GM21515 (cell line): Measurements from ENCODE around the gene SLC7A14.

Experiments used
- ATAC-seq: cut with Tn5 transposase; IDR thresholded peaks from one replicate; pipeline ENCODE4 v1.9.1; 2021; ENCODE audit not compliant: unreplicated experiment

The SLC7A14 gene

DNA sequence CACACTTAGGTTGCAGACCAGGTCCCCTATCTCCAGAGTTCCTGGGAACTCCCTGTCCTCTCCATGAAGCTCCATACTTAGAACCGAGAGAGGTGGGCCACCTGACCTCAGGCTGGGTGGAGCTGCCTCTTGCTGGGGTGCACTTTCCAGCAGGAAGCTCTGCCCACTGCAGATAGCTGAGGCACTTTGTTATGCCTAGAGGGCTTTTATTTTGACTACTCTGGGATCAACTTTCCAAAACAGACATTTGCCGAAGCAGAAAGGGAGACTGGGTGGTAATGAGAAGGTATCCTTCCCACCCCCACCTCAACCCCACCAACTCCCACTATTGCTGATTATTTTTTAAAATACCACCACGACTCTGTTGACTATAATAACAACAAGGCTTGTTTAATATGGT is 112.5 kb downstream of the SLC7A14 start:
- ATAC-seq: no peak

DNA sequence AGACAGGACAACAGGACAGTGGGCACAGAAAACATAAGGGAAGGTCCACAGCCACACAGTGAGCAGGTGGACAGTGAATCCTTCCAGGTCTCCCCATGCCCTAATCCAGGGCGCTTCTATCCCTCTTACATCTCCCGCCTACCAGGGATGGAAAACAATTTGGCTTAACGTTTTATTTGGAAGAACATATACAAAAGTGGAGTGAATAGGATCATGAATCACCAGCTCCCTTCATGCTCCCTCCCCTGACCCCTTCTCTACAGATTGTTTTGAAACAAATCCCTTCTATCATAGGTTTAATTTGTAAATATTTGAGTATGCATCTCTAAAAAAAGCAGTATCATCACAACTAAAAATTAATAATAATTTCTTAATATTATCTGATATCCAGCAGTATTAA is 114.7 kb downstream of the SLC7A14 start:
- no peak for ATAC-seq

DNA sequence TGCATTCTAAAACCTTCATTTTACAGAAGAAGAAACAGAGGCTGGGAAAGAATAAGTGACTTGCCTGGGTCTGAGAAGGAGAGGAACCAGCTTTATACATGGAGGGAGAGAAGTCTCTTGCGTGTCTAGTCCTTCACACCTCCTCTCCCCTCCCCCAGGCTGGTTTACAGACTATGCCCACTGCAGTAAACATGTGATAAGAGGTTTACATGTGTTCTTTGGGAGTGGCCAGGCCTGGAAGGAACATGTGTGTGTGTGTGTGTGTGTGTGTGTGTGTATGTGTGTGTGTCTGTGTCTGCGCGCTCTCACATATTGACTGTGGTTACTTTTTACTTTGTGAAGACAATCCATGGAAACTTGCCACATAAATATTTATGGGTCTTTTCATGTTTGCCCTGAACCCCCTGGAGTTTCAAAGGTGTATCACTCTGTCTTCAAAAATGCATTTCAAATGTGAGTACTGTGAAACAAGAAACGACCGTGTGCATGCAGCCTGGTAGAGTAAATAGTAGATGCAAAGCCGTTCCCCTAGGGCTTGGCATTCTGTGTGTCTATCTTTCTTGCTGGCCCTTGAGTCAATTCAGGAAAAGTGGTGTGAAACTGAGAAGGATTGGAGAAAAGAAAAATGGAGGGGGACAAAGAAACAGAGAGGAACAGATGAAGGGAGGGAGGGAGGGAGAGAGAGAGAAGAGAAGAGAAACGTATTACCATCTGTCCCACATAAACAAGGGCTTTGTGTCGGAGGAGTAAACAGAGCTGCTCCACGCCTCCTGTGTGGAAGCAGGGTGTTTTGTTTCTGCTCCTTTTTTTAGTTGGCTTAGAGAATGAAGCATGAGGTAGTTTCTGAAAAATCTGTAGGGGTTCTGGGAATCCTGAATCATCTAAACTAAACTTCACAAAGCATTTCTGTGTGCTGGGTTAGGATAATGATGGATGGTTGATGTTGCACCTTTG is 115.5 kb downstream of the SLC7A14 start:
- no peak for ATAC-seq

DNA sequence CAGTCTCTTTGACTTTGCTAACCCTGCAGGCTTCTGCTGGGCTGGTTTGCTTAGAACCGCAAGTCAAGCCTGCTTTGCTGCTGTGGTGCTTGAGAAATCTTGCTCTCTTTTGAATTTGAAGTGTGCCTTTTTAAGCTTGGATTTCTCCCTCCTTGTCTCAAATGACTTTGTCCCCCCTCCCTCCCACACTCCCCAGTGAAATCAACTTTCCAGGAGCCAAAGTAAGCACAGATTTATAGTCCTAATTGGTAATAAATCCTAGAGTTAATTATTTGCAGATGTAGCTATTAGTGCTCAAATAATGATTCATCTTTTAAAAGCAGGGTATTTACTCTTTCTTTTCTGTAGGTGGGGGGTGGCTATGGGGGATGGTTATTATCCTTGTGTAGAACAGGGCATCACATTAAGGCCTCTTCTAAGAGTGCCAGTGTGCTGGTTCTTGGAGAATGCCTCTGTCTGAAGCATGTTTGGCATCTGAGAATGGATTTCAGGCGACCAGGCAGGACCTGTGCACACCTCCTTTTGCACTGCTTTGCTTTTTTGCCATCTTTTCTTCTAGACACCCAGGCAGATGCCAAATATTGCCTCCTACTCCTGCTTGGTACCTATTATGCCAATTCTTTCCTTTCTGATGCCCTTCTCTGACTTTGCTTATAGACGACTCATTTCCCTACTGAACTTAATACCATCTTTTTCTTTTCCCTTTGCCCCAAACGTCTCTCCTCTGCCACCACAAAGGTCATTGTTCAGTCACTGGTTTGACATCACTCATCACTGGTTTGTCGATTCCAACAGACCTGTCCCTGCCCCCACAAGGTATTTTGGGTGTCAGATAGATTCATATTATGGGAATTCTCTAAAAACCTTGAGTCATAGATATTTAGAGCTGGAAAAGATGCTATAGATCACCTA is 116.5 kb downstream of the SLC7A14 start:
- no peak for ATAC-seq

DNA sequence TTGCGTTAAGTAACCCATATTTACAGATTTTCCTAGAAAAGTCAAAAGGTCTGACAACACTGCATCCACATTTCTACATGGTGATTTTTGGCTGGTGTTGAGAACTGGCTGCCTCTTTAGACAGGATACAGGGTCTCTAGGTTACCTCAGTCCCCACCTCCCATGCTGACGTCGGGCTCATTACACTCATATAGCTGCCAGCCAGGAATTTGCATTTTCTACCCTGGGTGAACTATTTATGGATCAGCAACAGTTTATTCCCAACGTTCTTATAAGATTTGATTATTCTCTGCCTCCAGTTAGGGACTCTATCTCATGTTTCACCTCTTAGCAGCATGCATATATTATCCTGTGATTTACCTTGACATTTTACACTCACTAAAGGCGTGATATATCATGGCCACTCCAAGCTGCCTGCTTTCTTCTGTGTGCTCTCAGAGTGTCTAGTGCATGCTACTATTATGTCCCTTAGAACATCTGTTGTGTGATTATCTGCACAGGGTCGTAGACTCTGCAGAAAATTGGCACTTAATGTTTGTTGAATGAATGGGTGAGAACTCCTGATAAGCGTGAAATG is 118.2 kb downstream of the SLC7A14 start:
- ATAC-seq: no peak

DNA sequence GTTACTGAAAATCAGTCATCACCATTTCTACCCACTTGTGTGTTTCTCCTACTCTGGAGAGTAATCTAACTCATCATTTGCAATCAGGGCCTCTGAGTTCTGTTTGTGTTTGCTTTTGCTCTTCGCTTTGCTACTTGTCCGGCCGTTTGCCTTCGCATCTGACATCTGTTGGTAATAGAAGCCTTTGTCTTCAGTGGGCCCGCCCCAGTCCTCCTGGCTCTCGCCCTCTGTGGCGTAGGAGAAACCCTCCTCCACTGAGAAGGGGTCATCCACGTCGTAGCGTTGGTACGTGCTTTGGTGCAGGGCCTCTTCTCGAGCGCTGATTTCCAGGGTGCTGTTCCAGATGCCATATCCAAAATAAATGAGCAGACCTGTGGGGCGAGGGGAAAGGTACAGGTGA is 118.9 kb downstream of the SLC7A14 start:
- no peak for ATAC-seq

DNA sequence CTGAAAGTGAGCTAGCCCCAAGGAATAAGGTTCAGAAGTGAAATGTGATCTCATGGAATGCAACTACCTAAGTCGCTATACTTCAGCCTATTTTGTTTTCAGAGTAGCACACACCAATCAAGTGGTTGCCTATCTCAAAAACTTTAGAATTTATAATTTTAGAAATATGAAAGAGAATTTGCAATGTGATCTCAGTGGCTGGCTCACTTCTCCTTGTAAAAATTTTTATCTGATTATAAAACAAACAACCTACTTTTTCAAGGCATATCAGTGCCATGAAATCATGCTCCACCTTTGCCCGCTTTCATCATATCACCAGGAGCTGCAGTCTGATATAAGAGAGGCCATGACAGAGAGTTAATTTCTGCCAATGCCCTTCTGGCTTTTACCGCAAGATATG is 119.9 kb downstream of the SLC7A14 start:
- ATAC-seq: no peak

DNA sequence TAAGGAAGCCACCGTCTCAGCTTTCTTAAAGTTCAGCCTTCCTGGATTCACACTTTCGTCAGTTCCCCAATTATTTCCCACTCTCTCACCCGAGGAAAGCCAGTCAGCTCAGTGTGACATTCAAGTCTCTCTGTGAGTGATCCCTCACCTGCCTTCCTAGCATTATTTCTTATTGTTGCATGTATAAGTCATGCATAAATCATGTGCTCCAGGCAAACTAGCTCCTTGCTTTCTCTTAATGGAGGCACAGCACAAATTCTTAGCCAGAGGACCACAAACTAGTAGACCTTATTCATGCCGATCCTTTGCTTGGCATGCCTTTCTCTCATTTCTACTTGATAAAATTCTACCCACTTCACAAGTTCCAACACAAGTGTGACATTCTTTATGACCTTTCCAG is 122.9 kb downstream of the SLC7A14 start:
- ATAC-seq: no peak

DNA sequence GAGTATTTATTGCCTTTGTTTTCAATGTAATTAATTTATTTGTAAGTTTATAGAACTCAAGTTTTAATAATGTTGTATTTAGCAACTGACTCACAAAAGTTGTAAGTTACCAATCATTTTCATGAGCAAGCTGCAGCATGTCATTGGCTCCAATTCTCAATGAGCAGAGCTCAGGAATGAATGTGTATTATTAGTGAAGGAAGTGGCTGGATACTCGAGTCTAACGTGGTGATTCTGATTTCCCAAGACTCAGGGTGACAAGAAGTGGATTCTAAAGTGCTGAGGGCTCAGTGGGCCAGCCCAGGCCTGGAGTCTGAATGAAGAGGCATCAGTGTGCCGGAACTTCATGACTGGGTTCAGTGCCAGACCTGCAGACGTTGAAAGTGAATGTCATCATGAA is 127.6 kb downstream of the SLC7A14 start:
- no peak for ATAC-seq

DNA sequence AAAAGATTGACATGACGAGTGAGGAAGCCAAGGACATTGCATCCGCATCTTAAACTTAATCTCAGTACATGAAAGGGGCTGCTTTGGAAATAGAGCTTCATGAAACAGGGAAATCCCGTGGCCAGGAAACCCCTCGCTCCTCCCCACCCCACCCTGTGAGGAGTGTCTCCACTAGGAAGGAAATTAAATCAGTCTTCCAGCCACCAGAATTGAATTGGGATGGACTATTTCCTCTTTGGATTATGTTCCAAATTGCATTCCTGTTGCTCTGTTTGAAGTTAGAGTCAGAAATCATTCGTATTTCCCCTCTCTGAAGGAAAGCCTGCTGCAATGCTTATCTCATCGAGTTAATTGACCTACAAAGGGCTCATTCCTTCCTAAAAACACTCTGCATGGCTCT is 131.4 kb downstream of the SLC7A14 start:
- no peak for ATAC-seq

DNA sequence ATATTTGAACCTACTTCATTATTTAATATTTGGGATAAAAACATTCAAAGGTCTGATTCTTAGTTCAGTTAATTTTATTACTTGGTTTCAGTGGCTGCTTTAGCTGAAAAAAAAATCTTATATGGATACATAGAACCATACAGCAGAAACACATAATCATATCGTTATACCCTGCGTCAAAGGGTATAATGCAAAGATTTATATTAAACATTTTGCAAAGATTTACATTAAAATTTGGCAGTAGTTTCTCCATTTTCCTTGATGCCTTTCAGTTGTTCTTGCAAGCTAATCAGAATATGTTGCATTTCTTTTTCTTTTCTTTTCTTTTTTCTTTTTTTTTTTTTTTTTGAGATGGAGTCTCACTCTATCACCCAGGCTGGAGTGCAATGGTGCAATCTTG is 135.8 kb downstream of the SLC7A14 start:
- no peak for ATAC-seq

DNA sequence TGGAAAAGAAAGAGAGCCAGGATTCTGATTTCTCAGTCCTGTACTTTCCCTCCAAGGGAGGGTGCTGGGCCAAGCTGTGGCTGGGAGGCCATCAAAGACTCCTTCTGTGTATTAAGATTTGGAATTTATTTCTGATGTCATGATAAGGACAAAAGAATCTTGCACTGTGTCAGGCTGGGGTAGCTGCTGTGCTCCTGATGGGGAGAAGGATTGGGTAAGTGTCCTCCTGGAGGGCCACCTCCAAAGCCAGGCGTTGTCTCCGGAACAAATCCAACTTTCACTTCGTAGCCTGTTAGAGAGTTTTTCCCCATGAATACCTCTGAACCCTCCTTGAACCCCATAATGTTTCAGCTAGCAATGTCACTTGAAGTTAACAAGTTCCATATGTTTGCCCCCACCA is 137.3 kb downstream of the SLC7A14 start:
- no peak for ATAC-seq

DNA sequence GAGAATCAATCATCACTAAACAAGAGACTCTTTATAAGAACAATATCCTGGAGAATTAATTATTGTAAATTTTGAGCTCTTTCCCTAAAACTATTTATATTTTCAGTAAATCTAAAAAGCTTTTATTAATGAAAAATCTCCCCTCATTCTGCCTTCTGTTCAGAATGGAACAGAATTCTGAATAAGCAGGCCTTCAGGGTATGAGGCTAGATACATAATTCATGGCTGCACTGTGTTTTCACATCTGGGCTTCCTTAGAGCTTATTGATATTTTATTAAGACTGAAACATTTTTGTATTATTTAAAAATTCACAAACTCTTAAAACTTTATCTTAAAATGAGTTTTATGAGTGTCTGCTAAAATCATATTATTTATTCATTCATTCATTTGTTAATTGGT is 142.4 kb downstream of the SLC7A14 start:
- ATAC-seq: no peak

DNA sequence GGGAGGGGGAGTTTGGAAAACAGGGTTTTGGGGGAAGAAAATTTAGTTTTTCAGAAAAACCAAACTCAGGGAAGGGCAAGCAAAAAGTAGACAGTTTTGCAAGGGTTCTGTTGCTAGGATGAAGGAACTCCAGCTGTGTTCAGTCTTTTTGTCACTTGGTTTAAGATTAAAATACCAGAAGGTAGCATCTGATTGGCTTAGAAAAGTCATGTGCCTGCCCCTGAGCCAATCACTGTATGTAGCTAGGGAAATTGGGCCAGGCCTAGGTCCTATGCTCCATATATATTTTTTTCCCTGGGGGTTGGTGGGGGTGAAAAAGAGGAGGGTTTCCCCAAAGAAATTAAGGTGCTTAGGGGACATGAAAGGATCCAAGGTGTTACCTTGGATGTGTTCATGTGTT is 142.9 kb downstream of the SLC7A14 start:
- ATAC-seq: no peak

DNA sequence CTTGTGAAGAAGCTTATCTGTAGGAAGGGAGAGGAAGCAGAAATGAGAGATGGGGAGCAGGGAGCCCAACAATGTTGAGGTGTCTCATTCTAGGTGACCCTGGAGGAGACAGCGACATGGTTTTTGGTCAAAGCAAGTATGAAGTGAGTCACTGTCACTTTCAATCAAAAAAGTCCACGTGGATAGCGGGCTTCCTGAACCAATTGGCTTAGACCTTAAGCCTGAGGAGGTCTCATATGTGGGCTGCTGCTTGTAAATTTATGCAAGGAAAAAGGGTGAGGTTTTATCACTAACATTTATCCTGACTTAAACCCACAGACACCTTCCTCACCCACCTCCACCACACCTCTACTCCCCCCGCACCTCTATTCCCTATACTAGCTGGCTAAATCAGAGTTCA is 144.5 kb downstream of the SLC7A14 start:
- ATAC-seq: no peak

DNA sequence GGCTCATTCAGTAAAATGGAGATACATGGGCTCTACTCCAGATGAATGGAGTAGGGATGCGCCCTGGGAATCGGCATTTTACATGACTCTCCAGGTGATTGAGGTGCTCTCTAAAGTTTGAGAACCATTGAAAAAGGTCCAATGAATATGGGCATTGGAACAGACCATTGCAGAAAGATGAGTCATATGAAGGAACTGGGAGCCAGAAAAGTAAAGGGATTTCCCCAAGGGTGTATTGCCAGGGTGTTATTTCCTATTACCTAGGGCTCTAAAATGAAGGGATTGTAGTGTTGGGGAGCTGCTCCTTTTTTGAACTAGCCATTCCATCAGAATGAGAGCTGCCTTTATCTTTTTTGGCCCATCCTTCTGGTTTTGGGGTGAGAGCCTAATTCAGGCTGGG is 145.5 kb downstream of the SLC7A14 start:
- ATAC-seq: no peak

DNA sequence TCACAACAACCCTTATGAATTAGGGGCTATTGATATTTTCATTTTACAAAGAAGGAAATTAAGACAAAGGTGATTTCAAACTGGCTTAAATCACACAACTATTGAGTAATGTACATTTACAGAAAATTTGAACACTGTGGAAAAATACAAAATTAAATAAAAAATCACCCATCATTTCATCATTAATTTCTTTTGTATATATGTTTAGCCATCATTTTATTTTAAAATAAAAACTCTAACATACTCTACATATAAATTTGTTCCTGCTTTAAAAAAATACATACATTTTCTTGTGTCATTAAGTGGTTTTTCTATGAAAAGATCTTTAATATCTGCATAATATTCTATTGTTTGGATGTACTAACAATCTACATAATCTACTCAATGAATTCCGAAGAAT is 147.0 kb downstream of the SLC7A14 start:
- ATAC-seq: no peak

DNA sequence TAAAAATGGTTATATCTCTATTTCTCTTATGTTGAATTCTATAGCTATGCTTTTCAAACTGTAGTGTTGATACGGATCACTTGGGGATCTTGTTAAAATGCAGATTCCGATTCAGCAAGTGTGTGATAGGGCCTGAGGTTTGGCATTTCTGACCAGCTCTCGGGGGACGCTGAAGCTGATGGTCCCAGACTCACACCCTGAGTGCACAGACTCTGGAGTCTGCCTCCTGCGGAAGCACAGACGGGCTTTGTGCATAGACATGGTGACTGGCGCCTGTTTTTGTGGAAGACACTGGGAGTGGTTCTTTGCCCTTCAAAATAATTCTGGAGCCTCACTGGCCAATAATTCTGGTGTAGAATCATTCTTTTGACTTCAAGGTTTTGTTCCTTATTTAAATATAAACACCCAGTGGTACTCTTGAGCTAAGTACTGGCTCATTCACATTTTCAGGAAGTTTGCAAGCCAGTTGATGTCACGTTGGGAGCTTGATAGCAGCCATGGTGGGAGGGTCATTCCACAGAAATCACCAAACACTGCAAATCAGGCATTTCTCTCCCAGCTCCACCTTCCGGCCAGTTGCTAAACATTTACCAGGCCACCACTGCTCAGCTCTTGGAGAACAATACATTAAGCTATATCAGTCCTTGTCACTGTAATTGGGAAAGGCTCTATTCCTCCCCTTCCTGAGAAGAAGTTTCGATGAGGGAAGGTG is 148.0 kb downstream of the SLC7A14 start:
- ATAC-seq: no peak

DNA sequence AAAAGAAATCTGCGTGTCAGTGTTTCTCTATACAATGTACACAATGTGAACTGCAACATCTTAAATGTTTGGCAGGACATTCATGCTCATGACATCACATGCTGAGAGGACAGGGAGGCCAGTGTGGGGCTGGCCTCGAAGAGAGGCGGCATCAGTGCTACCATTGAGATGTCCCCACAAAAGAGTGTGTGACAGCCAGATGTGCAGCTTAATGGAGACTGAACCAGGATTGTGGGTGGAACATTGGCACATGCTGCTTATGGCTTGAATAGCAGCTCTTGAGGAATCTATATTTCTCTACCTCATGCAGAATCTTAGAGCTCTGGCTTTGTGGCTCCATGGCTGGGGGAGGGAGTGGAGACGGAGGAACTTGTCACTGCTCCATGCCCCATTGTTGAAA is 148.7 kb downstream of the SLC7A14 start:
- ATAC-seq: no peak

DNA sequence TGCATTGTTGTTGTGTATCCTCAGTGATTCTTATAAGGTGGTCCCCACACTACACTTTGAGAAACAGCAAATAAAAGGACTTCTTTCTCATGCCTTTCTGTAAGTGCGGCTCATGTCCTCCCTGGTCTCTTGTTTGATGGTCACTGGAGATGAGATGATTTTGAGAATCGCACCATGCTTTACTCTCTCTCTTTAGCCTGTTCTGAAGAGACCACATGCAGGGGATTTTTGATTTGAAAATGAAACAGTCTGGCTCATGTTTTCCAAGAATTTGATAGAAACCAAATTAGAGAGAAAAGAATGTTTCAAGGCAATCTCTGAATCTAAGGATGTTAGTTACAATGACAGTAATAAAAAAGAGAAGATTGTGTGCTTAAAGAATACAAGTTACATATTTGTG is 149.2 kb downstream of the SLC7A14 start:
- no peak for ATAC-seq

DNA sequence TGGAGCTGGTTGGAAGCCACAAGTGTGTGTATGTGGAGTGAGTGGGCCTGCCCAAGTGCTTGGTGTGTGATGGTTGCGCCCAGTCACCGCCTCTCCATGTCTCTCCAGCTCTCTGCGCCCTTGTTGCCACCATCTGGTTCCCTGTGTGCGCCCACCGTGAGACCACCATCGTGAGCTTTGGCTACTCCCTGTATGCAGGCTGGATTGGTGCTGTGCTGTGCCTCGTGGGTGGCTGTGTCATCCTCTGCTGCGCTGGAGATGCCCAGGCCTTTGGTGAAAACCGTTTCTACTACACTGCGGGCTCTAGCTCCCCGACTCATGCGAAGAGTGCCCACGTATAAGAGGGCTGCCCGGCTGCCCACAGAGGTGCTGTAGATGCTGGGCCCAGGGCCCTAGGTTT is 153.5 kb downstream of the SLC7A14 start:
- no peak for ATAC-seq
